ENCODE data around the gene SLC25A13. TPM values are rescaled to one million over a fixed set of nuclear protein-coding genes. Genes with fewer than 3 reads are reported as not detected.

SLC25A13 gene
- total RNA-seq, 1 donor from 2014 or later: 44.0 TPM

DNA sequence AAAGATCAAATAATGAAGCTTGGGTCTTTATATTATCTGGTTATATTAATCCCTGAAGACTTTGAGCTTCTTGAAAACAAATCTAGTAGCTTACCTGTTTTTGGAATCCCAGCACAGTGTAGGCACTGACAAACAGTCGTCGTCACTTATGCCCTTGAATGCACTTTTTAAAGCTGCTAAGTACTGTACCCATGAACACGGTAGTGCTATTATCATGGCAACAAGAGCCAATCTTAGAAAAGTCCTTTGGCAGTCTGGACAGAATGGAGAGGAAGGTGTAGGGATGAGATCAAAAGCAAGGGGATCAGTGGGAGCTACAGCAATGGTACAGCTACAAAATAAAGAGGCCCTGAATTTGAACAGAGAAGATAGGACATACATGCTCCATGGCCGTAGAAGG, 9.4 kb downstream of the SLC25A13 start:
- Histone ChIP-seq H3K27me3 (ENCODE audit: control insufficient read depth, insufficient read depth, low read length) (no peaks in the 10 kb centered on the region), H3K4me3 (ENCODE audit: low read depth, low read length) (no peak overlapping the region), H3K36me3 (ENCODE audit: control insufficient read depth, insufficient read depth, low read length) (peaks cover 2% of the 10 kb centered on the region)
- no peak for DNase-seq (ENCODE audit: low read depth)
- TF ChIP-seq, protein P1, sequence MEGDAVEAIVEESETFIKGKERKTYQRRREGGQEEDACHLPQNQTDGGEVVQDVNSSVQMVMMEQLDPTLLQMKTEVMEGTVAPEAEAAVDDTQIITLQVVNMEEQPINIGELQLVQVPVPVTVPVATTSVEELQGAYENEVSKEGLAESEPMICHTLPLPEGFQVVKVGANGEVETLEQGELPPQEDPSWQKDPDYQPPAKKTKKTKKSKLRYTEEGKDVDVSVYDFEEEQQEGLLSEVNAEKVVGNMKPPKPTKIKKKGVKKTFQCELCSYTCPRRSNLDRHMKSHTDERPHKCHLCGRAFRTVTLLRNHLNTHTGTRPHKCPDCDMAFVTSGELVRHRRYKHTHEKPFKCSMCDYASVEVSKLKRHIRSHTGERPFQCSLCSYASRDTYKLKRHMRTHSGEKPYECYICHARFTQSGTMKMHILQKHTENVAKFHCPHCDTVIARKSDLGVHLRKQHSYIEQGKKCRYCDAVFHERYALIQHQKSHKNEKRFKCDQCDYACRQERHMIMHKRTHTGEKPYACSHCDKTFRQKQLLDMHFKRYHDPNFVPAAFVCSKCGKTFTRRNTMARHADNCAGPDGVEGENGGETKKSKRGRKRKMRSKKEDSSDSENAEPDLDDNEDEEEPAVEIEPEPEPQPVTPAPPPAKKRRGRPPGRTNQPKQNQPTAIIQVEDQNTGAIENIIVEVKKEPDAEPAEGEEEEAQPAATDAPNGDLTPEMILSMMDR (IDR thresholded peaks at IDR 0.05; ENCODE audit: insufficient read depth, low read length, poor library complexity, severe bottlenecking): no peak

DNA sequence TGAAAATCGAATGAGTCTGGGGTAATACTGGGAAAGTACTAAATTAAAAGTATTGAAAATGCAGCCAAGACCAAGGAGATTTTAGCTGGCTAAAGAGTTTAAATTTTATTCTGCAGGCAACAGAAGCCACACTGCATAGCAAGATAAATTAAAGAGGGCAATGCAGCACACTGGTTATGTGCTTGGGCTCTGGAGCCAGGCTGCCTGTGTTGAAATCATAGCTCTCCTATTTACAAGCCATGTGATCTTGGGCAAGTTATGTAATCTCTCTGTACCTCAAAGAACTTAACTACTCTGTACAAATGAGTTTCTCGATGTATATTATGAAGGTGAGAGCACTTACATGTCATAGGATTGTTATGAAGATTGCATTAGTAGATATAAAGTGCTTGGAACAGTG, 9.9 kb downstream of the SLC25A13 start:
- Histone ChIP-seq H3K27me3 (ENCODE audit: control insufficient read depth, insufficient read depth, low read length) (no peaks in the 10 kb centered on the region), H3K36me3 (ENCODE audit: control insufficient read depth, insufficient read depth, low read length) (peaks cover 2% of the 10 kb centered on the region), H3K4me3 (ENCODE audit: low read depth, low read length) (no peak overlapping the region)
- no peak for DNase-seq (ENCODE audit: low read depth)
- TF ChIP-seq, protein P1 (IDR thresholded peaks at IDR 0.05; ENCODE audit: insufficient read depth, low read length, poor library complexity, severe bottlenecking): no peak

DNA sequence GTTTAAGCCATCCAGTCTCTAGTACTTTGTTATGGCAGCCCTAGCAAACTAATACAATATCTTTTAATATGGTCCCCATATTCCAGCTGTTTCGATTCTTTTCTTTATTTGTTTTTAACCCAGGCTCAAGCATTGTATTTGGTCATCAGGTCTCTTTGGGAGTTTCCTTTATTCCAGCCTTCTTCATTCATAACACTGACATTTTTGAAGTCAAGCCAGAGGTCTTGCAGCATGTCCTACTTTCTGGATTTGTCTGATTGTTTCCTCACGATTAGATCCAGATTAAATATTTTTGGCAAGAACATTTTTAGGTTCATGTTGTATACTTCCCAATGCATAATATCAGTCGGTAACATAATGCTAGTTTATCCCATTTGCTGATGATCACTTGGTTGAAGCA, 11.8 kb downstream of the SLC25A13 start:
- H3K36me3 ChIP-seq (ENCODE audit: control insufficient read depth, insufficient read depth, low read length): peaks cover 2% of the 10 kb centered on the region
- no peak overlapping the region for H3K4me3 ChIP-seq (ENCODE audit: low read depth, low read length)
- H3K27me3 ChIP-seq (ENCODE audit: control insufficient read depth, insufficient read depth, low read length): no peaks in the 10 kb centered on the region
- no peak for DNase-seq (ENCODE audit: low read depth)
- TF ChIP-seq, protein P1 (IDR thresholded peaks at IDR 0.05; ENCODE audit: insufficient read depth, low read length, poor library complexity, severe bottlenecking): no peak

DNA sequence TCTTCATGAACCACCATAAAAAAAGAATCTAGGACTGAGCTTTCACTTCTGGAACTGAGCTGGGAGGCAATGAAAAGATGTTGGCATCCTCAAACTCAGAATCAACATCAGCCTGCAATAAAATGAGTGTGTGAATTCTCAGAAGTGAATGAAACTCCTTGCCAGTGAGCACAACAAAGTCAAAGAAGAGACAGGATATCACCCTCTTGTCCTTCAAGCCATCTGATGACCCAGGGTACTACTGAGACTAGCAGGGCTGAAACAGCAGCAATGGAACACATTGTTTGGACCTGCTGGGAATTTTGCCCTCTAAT, 13.0 kb downstream of the SLC25A13 start:
- no peak for DNase-seq (ENCODE audit: low read depth)
- Histone ChIP-seq H3K36me3 (ENCODE audit: control insufficient read depth, insufficient read depth, low read length) (peaks cover 2% of the 10 kb centered on the region), H3K27me3 (ENCODE audit: control insufficient read depth, insufficient read depth, low read length) (no peaks in the 10 kb centered on the region), H3K4me3 (ENCODE audit: low read depth, low read length) (no peak overlapping the region)
- TF ChIP-seq, protein P1 (IDR thresholded peaks at IDR 0.05; ENCODE audit: insufficient read depth, low read length, poor library complexity, severe bottlenecking): no peak

DNA sequence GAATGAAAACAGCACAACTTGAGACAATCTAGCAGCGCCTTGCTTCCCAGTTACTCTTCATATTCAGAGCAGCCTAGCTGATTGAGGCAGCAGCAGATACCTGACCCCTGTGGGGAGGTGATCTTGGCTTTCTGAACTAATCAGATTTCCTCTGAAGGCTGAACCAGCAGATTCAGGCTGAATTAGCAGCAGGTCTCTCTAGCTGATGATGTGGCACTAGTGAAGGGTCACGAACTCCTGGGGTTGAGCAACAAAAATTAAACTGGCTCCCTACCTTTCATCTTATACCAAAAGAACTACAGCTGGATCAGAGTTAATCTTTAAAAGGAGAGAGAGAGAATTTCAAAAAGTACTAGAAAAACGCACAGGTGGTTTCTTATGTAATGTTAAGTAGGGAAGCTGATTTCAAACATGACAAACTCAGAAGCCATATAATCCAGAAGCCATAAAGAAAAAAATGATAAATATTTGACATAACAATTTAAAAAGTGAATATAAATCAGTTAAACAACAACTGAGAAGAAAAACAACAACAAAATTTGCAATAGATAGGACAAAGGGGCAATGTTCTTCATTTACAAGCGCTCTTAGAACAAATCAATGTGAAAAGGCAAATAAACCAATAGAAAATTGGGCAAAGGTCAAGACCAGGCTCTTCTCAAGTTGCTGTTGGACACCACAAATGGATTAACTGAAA, 13.5 kb downstream of the SLC25A13 start:
- TF ChIP-seq, protein P1 (IDR thresholded peaks at IDR 0.05; ENCODE audit: insufficient read depth, low read length, poor library complexity, severe bottlenecking): no peak
- H3K27me3 ChIP-seq (ENCODE audit: control insufficient read depth, insufficient read depth, low read length): no peaks in the 10 kb centered on the region
- no peak for DNase-seq (ENCODE audit: low read depth)

More for the DNA sequence above, 13.5 kb downstream of the SLC25A13 start:
- Histone ChIP-seq H3K36me3 (ENCODE audit: control insufficient read depth, insufficient read depth, low read length) (peaks cover 2% of the 10 kb centered on the region), H3K4me3 (ENCODE audit: low read depth, low read length) (no peak overlapping the region)
